Adipocyte (in vitro differentiated cells): ENCODE data around the gene CRYBG2.

ENCODE experiments used
- DNase-seq: peaks from one replicate; pipeline ENCODE4 v3.0.0-alpha.2; 2015; ENCODE audit warnings: low read depth
- H3K27me3 ChIP-seq: replicated peaks from 2 replicates; pipeline ENCODE4 v1.7.0; 2013; ENCODE audit warnings: mild to moderate bottlenecking, low read length, moderate library complexity; ENCODE audit not compliant: control insufficient read depth, insufficient read depth
- H3K36me3 ChIP-seq: 2 replicates; pipeline ENCODE4 v1.7.0; 2013; ENCODE audit warnings: low read length, mild to moderate bottlenecking, moderate library complexity; ENCODE audit not compliant: control insufficient read depth, insufficient read depth, severe bottlenecking
- H3K4me1 ChIP-seq: 2 replicates; pipeline ENCODE4 v1.7.0; 2013; ENCODE audit warnings: mild to moderate bottlenecking, low read length, moderate library complexity; ENCODE audit not compliant: control insufficient read depth, insufficient read depth
- H3K4me3 ChIP-seq: 2 replicates; pipeline ENCODE4 v1.7.0; 2013; ENCODE audit warnings: mild to moderate bottlenecking, low read length, moderate library complexity
- H3K9ac ChIP-seq: 2 replicates; pipeline ENCODE4 v1.7.0; 2013; ENCODE audit warnings: mild to moderate bottlenecking, low read length, moderate library complexity
- H3K9me3 ChIP-seq: 2 replicates; pipeline ENCODE4 v1.7.0; 2013; ENCODE audit warnings: mild to moderate bottlenecking, low read length, moderate library complexity; ENCODE audit not compliant: control insufficient read depth

CRYBG2 gene

GRCh38 chr1:26274801-26275425 is 79.0 kb downstream of the CRYBG2 start:
- Histone ChIP-seq H3K27me3 (no peaks in the 10 kb centered on the region), H3K4me3 (no peak overlapping the region), H3K4me1 (peaks cover 51% of the 10 kb centered on the region), H3K9me3 (no peaks in the 10 kb centered on the region), H3K36me3 (no peaks in the 10 kb centered on the region), H3K9ac (peak overlapping the region; percentile 79)
- peak; percentile 16 for DNase-seq
